ENCODE data around the gene RNF40. TPM values are rescaled to one million over a fixed set of nuclear protein-coding genes. Genes with fewer than 3 reads are reported as not detected.

RNF40 gene
- total and polyA plus RNA-seq, 2 donors (not counting 1 experiment from before 2014, with no cell fraction given): 42.0 to 56.8 TPM

GRCh38 chr16:30755955-30756780, 6.0 kb upstream of the RNF40 start:
- no peaks in the 10 kb centered on the region for H3K79me2 ChIP-seq (ENCODE audit: control insufficient read depth, insufficient read depth, low read length)
- peaks cover 25% of the 10 kb centered on the region for H3K36me3 ChIP-seq (ENCODE audit: control insufficient read depth, insufficient read depth, low read length)
- TF ChIP-seq CTCF (conservative IDR thresholded peaks at IDR 0.05 in 1 of 2, IDR thresholded peaks at IDR 0.05 in 1 of 2; ENCODE audit: low read depth in 1 of 2, low read length in 2 of 2) (no peak), EZH2 (IDR thresholded peaks at IDR 0.05; ENCODE audit: low read length, missing control alignments) (no peak)
- H3K9ac ChIP-seq (ENCODE audit: insufficient read depth, low read length): no peak overlapping the region
- no peak overlapping the region for H3K4me2 ChIP-seq (ENCODE audit: extremely low read depth, insufficient read depth, low read length)
- H3K4me3 ChIP-seq (replicated peaks in 1 of 4; ENCODE audit: control extremely low read depth in 1 of 4, insufficient read depth in 1 of 4, low read depth in 3 of 4, low read length in 4 of 4): no peak overlapping the region
- DNase-seq (ENCODE audit: low read depth in 2 of 2): no peak
- no peaks in the 10 kb centered on the region for H3K27me3 ChIP-seq (ENCODE audit: control insufficient read depth, insufficient read depth, low read length)
- peaks cover 7% of the 10 kb centered on the region for H3K4me1 ChIP-seq (ENCODE audit: control insufficient read depth, extremely low read depth, insufficient read depth, low read length)
- H3K27ac ChIP-seq (ENCODE audit: insufficient read depth, low read length): no peak overlapping the region
- H3K9me3 ChIP-seq (ENCODE audit: control insufficient read depth, insufficient read depth, low read depth, low read length): no peaks in the 10 kb centered on the region
- H4K20me1 ChIP-seq (ENCODE audit: control insufficient read depth, extremely low read depth, insufficient read depth, low read length): no peaks in the 10 kb centered on the region
- no peak overlapping the region for H2AFZ ChIP-seq (ENCODE audit: low read length)

DNA sequence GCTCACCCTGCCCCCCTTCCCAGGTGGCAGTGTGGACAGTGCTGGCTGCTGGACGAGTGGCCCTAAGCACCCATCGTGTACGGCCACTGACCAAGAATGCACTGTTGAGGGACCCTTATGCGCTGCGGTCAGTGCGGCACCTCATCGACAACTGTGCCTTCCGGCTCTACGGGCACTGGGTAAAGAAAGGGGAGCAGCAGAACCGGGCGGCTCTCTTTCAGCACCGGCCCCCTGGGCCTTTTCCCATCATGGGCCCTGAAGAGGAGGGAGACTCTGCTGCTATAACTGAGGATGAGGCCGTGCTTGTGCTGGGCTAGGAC, 5.4 kb upstream of the RNF40 start:
- H3K4me2 ChIP-seq (ENCODE audit: extremely low read depth, insufficient read depth, low read length): no peak overlapping the region
- no peaks in the 10 kb centered on the region for H3K27me3 ChIP-seq (ENCODE audit: control insufficient read depth, insufficient read depth, low read length)
- no peak overlapping the region for H3K4me3 ChIP-seq (replicated peaks in 1 of 4; ENCODE audit: control extremely low read depth in 1 of 4, insufficient read depth in 1 of 4, low read depth in 3 of 4, low read length in 4 of 4)
- H3K27ac ChIP-seq (ENCODE audit: insufficient read depth, low read length): no peak overlapping the region
- peaks cover 8% of the 10 kb centered on the region for H3K4me1 ChIP-seq (ENCODE audit: control insufficient read depth, extremely low read depth, insufficient read depth, low read length)
- no peak for TF ChIP-seq EZH2 (IDR thresholded peaks at IDR 0.05; ENCODE audit: low read length, missing control alignments)
- no peak for TF ChIP-seq CTCF (conservative IDR thresholded peaks at IDR 0.05 in 1 of 2, IDR thresholded peaks at IDR 0.05 in 1 of 2; ENCODE audit: low read depth in 1 of 2, low read length in 2 of 2)
- DNase-seq (ENCODE audit: low read depth in 2 of 2): no peak
- no peak overlapping the region for H3K9ac ChIP-seq (ENCODE audit: insufficient read depth, low read length)
- no peaks in the 10 kb centered on the region for H3K9me3 ChIP-seq (ENCODE audit: control insufficient read depth, insufficient read depth, low read depth, low read length)
- H3K36me3 ChIP-seq (ENCODE audit: control insufficient read depth, insufficient read depth, low read length): peaks cover 21% of the 10 kb centered on the region
- H3K79me2 ChIP-seq (ENCODE audit: control insufficient read depth, insufficient read depth, low read length): no peaks in the 10 kb centered on the region
- H4K20me1 ChIP-seq (ENCODE audit: control insufficient read depth, extremely low read depth, insufficient read depth, low read length): no peaks in the 10 kb centered on the region
- no peak overlapping the region for H2AFZ ChIP-seq (ENCODE audit: low read length)

- Histone ChIP-seq H3K4me2 (ENCODE audit: extremely low read depth, insufficient read depth, low read length) (no peak overlapping the region), H3K79me2 (ENCODE audit: control insufficient read depth, insufficient read depth, low read length) (peaks cover 1% of the 10 kb centered on the region), H4K20me1 (ENCODE audit: control insufficient read depth, extremely low read depth, insufficient read depth, low read length) (no peaks in the 10 kb centered on the region), H3K4me1 (ENCODE audit: control insufficient read depth, extremely low read depth, insufficient read depth, low read length) (peaks cover 8% of the 10 kb centered on the region), H3K4me3 (replicated peaks in 1 of 4; ENCODE audit: control extremely low read depth in 1 of 4, insufficient read depth in 1 of 4, low read depth in 3 of 4, low read length in 4 of 4) (no peak overlapping the region), H3K27ac (ENCODE audit: insufficient read depth, low read length) (no peak overlapping the region), H3K9me3 (ENCODE audit: control insufficient read depth, insufficient read depth, low read depth, low read length) (no peaks in the 10 kb centered on the region), H3K27me3 (ENCODE audit: control insufficient read depth, insufficient read depth, low read length) (no peaks in the 10 kb centered on the region), H3K36me3 (ENCODE audit: control insufficient read depth, insufficient read depth, low read length) (peaks cover 21% of the 10 kb centered on the region), H2AFZ (ENCODE audit: low read length) (no peak overlapping the region), H3K9ac (ENCODE audit: insufficient read depth, low read length) (no peak overlapping the region)
- no peak for TF ChIP-seq EZH2 (IDR thresholded peaks at IDR 0.05; ENCODE audit: low read length, missing control alignments)
- no peak for TF ChIP-seq CTCF (conservative IDR thresholded peaks at IDR 0.05 in 1 of 2, IDR thresholded peaks at IDR 0.05 in 1 of 2; ENCODE audit: low read depth in 1 of 2, low read length in 2 of 2)
- no peak for DNase-seq (ENCODE audit: low read depth in 2 of 2)
Measured at GRCh38 chr16:30757316-30757715, 4.8 kb upstream of the RNF40 start.
